Neural progenitor cell (in vitro differentiated cells): ENCODE results near the gene GRID1. TPM values are rescaled to one million over a fixed set of nuclear protein-coding genes. Genes with fewer than 3 reads are reported as not detected.
"Not testable (repeated sequence)": the region's sequence is repeated elsewhere in the genome, so short reads cannot be mapped to it uniquely, and the experiment has no call there.

Experiments
- DNase-seq: peaks from one replicate; pipeline ENCODE4 v3.0.0-alpha.2; 2016; ENCODE audit warnings: low spot score
- H2AFZ ChIP-seq: fragments of 200-600 bp; sonication (generic); replicated peaks from 2 replicates; pipeline ENCODE4 v1.6.1; 2016; ENCODE audit warnings: antibody characterized with exemption
- H3F3A ChIP-seq: fragments of 200-600 bp; sonication (generic); 2 replicates; pipeline ENCODE4 v1.6.1; 2016; ENCODE audit warnings: antibody characterized with exemption, low read depth
- H3K27ac ChIP-seq: fragments of 200-600 bp; sonication (generic); 2 replicates; pipeline ENCODE4 v1.5.1; 2016; ENCODE audit warnings: mild to moderate bottlenecking
- H3K27me3 ChIP-seq: fragments of 200-600 bp; sonication (generic); 2 replicates; pipeline ENCODE4 v1.6.1; 2016; ENCODE audit warnings: mild to moderate bottlenecking, moderate library complexity
- H3K36me3 ChIP-seq: fragments of 200-600 bp; sonication (generic); 2 replicates; pipeline ENCODE4 v1.5.1; 2016
- H3K4me1 ChIP-seq: fragments of 200-600 bp; sonication (generic); 2 replicates; pipeline ENCODE4 v1.6.1; 2016; ENCODE audit warnings: mixed run types
- H3K4me2 ChIP-seq: fragments of 200-600 bp; sonication (generic); 2 replicates; pipeline ENCODE4 v1.6.1; 2016
- H3K4me3 ChIP-seq: fragments of 200-600 bp; sonication (generic); 2 replicates; pipeline ENCODE4 v1.5.1; 2016
- H3K79me2 ChIP-seq: fragments of 200-600 bp; sonication (generic); 2 replicates; pipeline ENCODE4 v1.6.1; 2016; ENCODE audit warnings: low read depth
- H3K9ac ChIP-seq: fragments of 200-600 bp; sonication (generic); 2 replicates; pipeline ENCODE4 v1.6.1; 2016
- H3K9me3 ChIP-seq: fragments of 200-600 bp; sonication (generic); 2 replicates; pipeline ENCODE4 v1.5.1; 2016; ENCODE audit warnings: low read depth
- H4K20me1 ChIP-seq: fragments of 200-600 bp; sonication (generic); 2 replicates; pipeline ENCODE4 v1.6.1; 2016; ENCODE audit warnings: low read depth
- H3K27ac Mint-ChIP-seq: 3 replicates; pipeline ENCODE4 v1.8.0; 2021; ENCODE audit warnings: mixed read lengths
- H3K27me3 Mint-ChIP-seq: 2 replicates; pipeline ENCODE4 v1.8.0; 2022; ENCODE audit warnings: low read depth, mild to moderate bottlenecking, inconsistent platforms, moderate library complexity, mixed read lengths; ENCODE audit not compliant: insufficient read depth
- H3K36me3 Mint-ChIP-seq: 3 replicates; pipeline ENCODE4 v1.8.0; 2021; ENCODE audit warnings: mixed read lengths
- H3K4me1 Mint-ChIP-seq: 3 replicates; pipeline ENCODE4 v1.8.0; 2021; ENCODE audit warnings: mixed read lengths
- H3K4me3 Mint-ChIP-seq: 3 replicates; pipeline ENCODE4 v1.8.0; 2021; ENCODE audit warnings: mild to moderate bottlenecking, moderate library complexity, mixed read lengths
- H3K9me3 Mint-ChIP-seq: 3 replicates; pipeline ENCODE4 v1.8.0; 2020; ENCODE audit warnings: mixed read lengths
- CTCF ChIP-seq: fragments of 200-600 bp; sonication (generic); IDR thresholded peaks from 2 replicates; pipeline ENCODE4 v1.5.1; 2017; ENCODE audit warnings: antibody characterized with exemption, mild to moderate bottlenecking
- EZH2 ChIP-seq: fragments of 200-600 bp; sonication (generic); IDR thresholded peaks from 2 replicates; pipeline ENCODE4 v1.6.1; 2017; ENCODE audit warnings: antibody characterized with exemption, mild to moderate bottlenecking, moderate library complexity
- EZH2phosphoT487 ChIP-seq: fragments of 200-600 bp; sonication (generic); IDR thresholded peaks from 2 replicates; pipeline ENCODE4 v1.6.1; 2017; ENCODE audit warnings: antibody characterized with exemption
- total RNA-seq: library from RNA; depleted of rRNA; stranded (reverse); fragments of >200 nt; gene quantifications from 2 replicates; pipeline ENCODE4 v1.2.3, GENCODE V29; 2015; ENCODE audit warnings: low replicate concordance

GRID1 gene
- total RNA-seq, 1 donor from 2014 or later: not detected

- Mint-ChIP-seq H3K36me3 (peaks cover 8% of the 10 kb centered on the region), H3K4me3 (no peak overlapping the region), H3K27ac (no peak overlapping the region), H3K4me1 (peaks cover 13% of the 10 kb centered on the region), H3K9me3 (peaks cover 17% of the 10 kb centered on the region), H3K27me3 (peaks cover 5% of the 10 kb centered on the region)
- H3K36me3 ChIP-seq: no peaks in the 10 kb centered on the region
- H3K27me3 ChIP-seq: no peaks in the 10 kb centered on the region
- no peak overlapping the region for H3K9ac ChIP-seq
- no peak overlapping the region for H3K4me3 ChIP-seq
- no peaks in the 10 kb centered on the region for H3F3A ChIP-seq
- peaks cover 5% of the 10 kb centered on the region for H3K4me1 ChIP-seq
- DNase-seq: peak; percentile 12
- TF ChIP-seq EZH2phosphoT487: no peak
- TF ChIP-seq CTCF: no peak
- no peak for TF ChIP-seq EZH2
- H3K4me2 ChIP-seq: no peak overlapping the region
- no peak overlapping the region for H2AFZ ChIP-seq
- no peak overlapping the region for H3K27ac ChIP-seq
- no peaks in the 10 kb centered on the region for H3K9me3 ChIP-seq
- no peaks in the 10 kb centered on the region for H3K79me2 ChIP-seq
- H4K20me1 ChIP-seq: no peaks in the 10 kb centered on the region
Measured at GRCh38 chr10:85848756-85849155, 517.8 kb downstream of the GRID1 start.

GRCh38 chr10:85847085-85847484 lies 519.5 kb downstream of the GRID1 start:
- Histone ChIP-seq H3K79me2 (no peaks in the 10 kb centered on the region), H2AFZ (no peak overlapping the region), H4K20me1 (no peaks in the 10 kb centered on the region), H3K4me1 (peaks cover 5% of the 10 kb centered on the region), H3K36me3 (no peaks in the 10 kb centered on the region), H3K9ac (no peak overlapping the region), H3K4me3 (no peak overlapping the region), H3K4me2 (no peak overlapping the region), H3K9me3 (no peaks in the 10 kb centered on the region), H3F3A (no peaks in the 10 kb centered on the region), H3K27me3 (no peaks in the 10 kb centered on the region), H3K27ac (no peak overlapping the region)
- no peak for TF ChIP-seq CTCF
- TF ChIP-seq EZH2phosphoT487: no peak
- TF ChIP-seq EZH2: no peak
- Mint-ChIP-seq H3K27me3 (peaks cover 5% of the 10 kb centered on the region), H3K9me3 (peaks cover 14% of the 10 kb centered on the region), H3K4me1 (peaks cover 13% of the 10 kb centered on the region), H3K27ac (no peak overlapping the region), H3K36me3 (peaks cover 6% of the 10 kb centered on the region), H3K4me3 (no peak overlapping the region)
- DNase-seq: no peak

GRCh38 chr10:85838660-85839059 lies 527.9 kb downstream of the GRID1 start:
- not testable (repeated sequence) for H3K4me1 Mint-ChIP-seq, H3K4me2 ChIP-seq, H3F3A ChIP-seq, H3K4me3 ChIP-seq, H3K36me3 Mint-ChIP-seq, H3K9ac ChIP-seq, H4K20me1 ChIP-seq, H3K79me2 ChIP-seq, H3K27me3 ChIP-seq, H3K27ac Mint-ChIP-seq, H3K36me3 ChIP-seq, H3K4me3 Mint-ChIP-seq, H2AFZ ChIP-seq, H3K27ac ChIP-seq, H3K27me3 Mint-ChIP-seq, H3K4me1 ChIP-seq, DNase-seq
- H3K9me3 Mint-ChIP-seq: peaks cover 34% of the 10 kb centered on the region
- H3K9me3 ChIP-seq: peaks cover 11% of the 10 kb centered on the region

GRCh38 chr10:85832988-85833387 lies 533.6 kb downstream of the GRID1 start:
- Histone ChIP-seq H3K9ac (no peak overlapping the region), H3K36me3 (no peaks in the 10 kb centered on the region), H3K9me3 (no peaks in the 10 kb centered on the region), H3K4me2 (no peak overlapping the region), H4K20me1 (no peaks in the 10 kb centered on the region), H3K4me1 (no peaks in the 10 kb centered on the region), H3K27me3 (no peaks in the 10 kb centered on the region), H3K27ac (no peak overlapping the region), H3K4me3 (no peak overlapping the region), H2AFZ (no peak overlapping the region), H3K79me2 (no peaks in the 10 kb centered on the region), H3F3A (no peaks in the 10 kb centered on the region)
- peaks cover 14% of the 10 kb centered on the region for H3K9me3 Mint-ChIP-seq
- no peaks in the 10 kb centered on the region for H3K36me3 Mint-ChIP-seq
- peaks cover 5% of the 10 kb centered on the region for H3K27me3 Mint-ChIP-seq
- TF ChIP-seq EZH2phosphoT487 (no peak), CTCF (no peak), EZH2 (no peak)
- no peak for DNase-seq
- no peaks in the 10 kb centered on the region for H3K4me1 Mint-ChIP-seq
- no peak overlapping the region for H3K4me3 Mint-ChIP-seq
- H3K27ac Mint-ChIP-seq: no peak overlapping the region
